ENCODE data around the gene ACSM2B. TPM values are rescaled to one million over a fixed set of nuclear protein-coding genes. Genes with fewer than 3 reads are reported as not detected.
"Not testable (repeated sequence)": the region's sequence is repeated elsewhere in the genome, so short reads cannot be mapped to it uniquely, and the experiment has no call there.

ACSM2B gene
- not detected in 2 replicates for total RNA-seq (2022)
- not detected for Bru-seq, nascent RNA
- not detected for BruChase-seq, experiment 1, labeled RNA remaining after a 6-hour chase
- not detected for BruChase-seq, experiment 2, labeled RNA remaining after a 2-hour chase
- long read RNA-seq = 0 reads

DNA sequence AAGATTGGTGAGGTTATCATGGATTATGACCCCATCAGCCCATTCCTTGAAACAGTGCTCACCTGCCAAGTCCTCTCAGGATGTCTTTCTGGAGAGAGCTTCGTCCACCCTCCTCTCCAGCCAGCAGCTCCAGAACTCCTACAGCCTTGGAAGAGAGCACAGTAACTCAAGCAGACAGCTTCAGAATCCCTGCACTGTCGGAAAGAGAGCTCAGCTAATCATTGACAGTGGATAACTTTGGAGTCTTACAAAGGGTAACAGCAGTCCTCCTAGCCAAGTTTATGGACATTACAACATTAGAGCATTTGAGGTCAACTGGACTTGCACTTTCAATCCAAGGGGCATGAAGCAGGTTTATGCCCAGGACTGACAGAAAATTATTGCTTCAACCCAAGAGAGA is at the start of gene ACSM2B:
ACSM2B (minus strand) TSS at position 223 of the 400 bp plus-strand sequence. CDS start 11,522 bp downstream, outside the sequence.
- POLR2A ChIA-PET; H3K36me3 Mint-ChIP-seq (ENCODE audit: insufficient read depth, unreplicated experiment); H3K27me3 Mint-ChIP-seq (ENCODE audit: insufficient read depth, unreplicated experiment); H3K27ac Mint-ChIP-seq (ENCODE audit: low read depth, unreplicated experiment); CTCF ChIA-PET; H3K9me3 Mint-ChIP-seq (ENCODE audit: unreplicated experiment); H3K4me1 Mint-ChIP-seq (ENCODE audit: insufficient read depth, unreplicated experiment); H3K4me3 Mint-ChIP-seq (ENCODE audit: unreplicated experiment); DNase-seq (ENCODE audit: unreplicated experiment); intact Hi-C loops (cut with micrococcal nuclease); BruUV-seq (replicated peaks): not testable (repeated sequence)

DNA sequence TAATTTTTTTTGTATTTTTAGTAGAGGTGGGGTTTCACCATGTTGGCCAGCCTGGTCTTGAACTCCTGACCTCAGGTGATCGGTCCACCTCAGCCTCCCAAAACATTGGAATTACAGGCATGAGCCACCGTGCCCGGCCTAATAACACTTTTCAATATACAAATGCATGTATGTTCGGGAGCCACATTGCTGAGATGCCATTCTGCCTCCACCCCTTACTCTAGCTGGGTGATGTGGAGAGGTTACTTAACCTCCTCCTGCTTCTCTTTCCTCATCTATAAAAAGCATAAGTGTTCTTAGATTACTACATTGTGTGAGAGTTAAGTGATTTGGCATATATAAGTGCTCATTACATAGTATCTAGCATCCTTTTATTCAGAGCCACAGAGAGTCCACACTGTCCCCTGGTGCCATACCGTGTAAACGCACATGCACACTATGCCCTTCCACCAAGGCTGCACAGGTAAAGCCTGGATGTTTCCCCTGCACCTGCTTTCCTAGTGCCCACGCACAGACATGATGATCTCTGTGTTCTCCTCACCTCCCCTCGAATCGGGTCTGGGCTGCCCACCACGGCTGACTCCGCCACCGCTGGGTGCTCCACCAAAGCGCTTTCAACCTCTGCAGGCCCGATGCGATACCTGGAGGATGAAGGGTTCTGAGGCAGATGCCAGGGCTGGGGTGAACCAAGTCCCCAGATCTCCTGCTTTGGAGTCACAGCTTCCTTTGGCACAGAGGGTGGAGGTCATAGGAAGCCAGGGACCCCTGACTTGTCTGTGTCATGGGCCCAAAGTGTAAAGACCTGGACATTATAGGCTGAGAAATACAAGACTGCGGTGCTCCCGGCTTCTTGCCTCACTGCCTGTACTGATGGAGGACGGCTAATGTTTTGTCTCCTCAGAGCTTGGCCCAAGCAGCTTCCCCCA is 49.0 kb upstream of the ACSM2B start:
- Mint-ChIP-seq H3K4me3 (ENCODE audit: unreplicated experiment) (no peak overlapping the region), H3K9me3 (ENCODE audit: unreplicated experiment) (no peaks in the 10 kb centered on the region), H3K27ac (ENCODE audit: low read depth, unreplicated experiment) (no peak overlapping the region), H3K36me3 (ENCODE audit: insufficient read depth, unreplicated experiment) (no peaks in the 10 kb centered on the region), H3K27me3 (ENCODE audit: insufficient read depth, unreplicated experiment) (no peaks in the 10 kb centered on the region), H3K4me1 (ENCODE audit: insufficient read depth, unreplicated experiment) (no peaks in the 10 kb centered on the region)
- POLR2A ChIA-PET = no interaction called here
- no TSS peak for BruUV-seq (replicated peaks)
- intact Hi-C loops (cut with micrococcal nuclease) = no loop called here
- no peak for TF ChIP-seq CTCF (IDR thresholded peaks at IDR 0.05; ENCODE audit: unreplicated experiment)
- CTCF ChIA-PET = no interaction called here
- DNase-seq (ENCODE audit: unreplicated experiment) = no peak

- CTCF ChIA-PET = no interaction called here
- no peaks in the 10 kb centered on the region for H3K27me3 Mint-ChIP-seq (ENCODE audit: insufficient read depth, unreplicated experiment)
- BruUV-seq (replicated peaks) = no TSS peak
These were observed 48.0 kb upstream of the ACSM2B start for GRCh38 chr16:20624205-20624604.

GRCh38 chr16:20622498-20622870 is 46.3 kb upstream of the ACSM2B start:
- no peaks in the 10 kb centered on the region for H3K4me1 Mint-ChIP-seq (ENCODE audit: insufficient read depth, unreplicated experiment)
- H3K27me3 Mint-ChIP-seq (ENCODE audit: insufficient read depth, unreplicated experiment) = peaks cover 9% of the 10 kb centered on the region
- H3K36me3 Mint-ChIP-seq (ENCODE audit: insufficient read depth, unreplicated experiment) = no peaks in the 10 kb centered on the region
- no TSS peak for BruUV-seq (replicated peaks)
- no peaks in the 10 kb centered on the region for H3K9me3 Mint-ChIP-seq (ENCODE audit: unreplicated experiment)
- POLR2A ChIA-PET = no interaction called here
- no peak for DNase-seq (ENCODE audit: unreplicated experiment)
- CTCF ChIA-PET = no interaction called here
- no peak overlapping the region for H3K27ac Mint-ChIP-seq (ENCODE audit: low read depth, unreplicated experiment)
- no peak overlapping the region for H3K4me3 Mint-ChIP-seq (ENCODE audit: unreplicated experiment)
- no peak for TF ChIP-seq CTCF (IDR thresholded peaks at IDR 0.05; ENCODE audit: unreplicated experiment)
- intact Hi-C loops (cut with micrococcal nuclease) = no loop called here

More at GRCh38 chr16:20624205-20624604, 48.0 kb upstream of the ACSM2B start:
- intact Hi-C loops (cut with micrococcal nuclease) = no loop called here
- Mint-ChIP-seq H3K36me3 (ENCODE audit: insufficient read depth, unreplicated experiment) (no peaks in the 10 kb centered on the region), H3K27ac (ENCODE audit: low read depth, unreplicated experiment) (no peak overlapping the region), H3K9me3 (ENCODE audit: unreplicated experiment) (no peaks in the 10 kb centered on the region), H3K4me3 (ENCODE audit: unreplicated experiment) (no peak overlapping the region), H3K4me1 (ENCODE audit: insufficient read depth, unreplicated experiment) (no peaks in the 10 kb centered on the region)
- no peak for TF ChIP-seq CTCF (IDR thresholded peaks at IDR 0.05; ENCODE audit: unreplicated experiment)
- POLR2A ChIA-PET = no interaction called here
- no peak for DNase-seq (ENCODE audit: unreplicated experiment)

Data from MCF 10A (cell line).